ENCODE data around the gene CHMP3. TPM values are rescaled to one million over a fixed set of nuclear protein-coding genes. Genes with fewer than 3 reads are reported as not detected.
"Not testable (repeated sequence)": the region's sequence is repeated elsewhere in the genome, so short reads cannot be mapped to it uniquely, and the experiment has no call there.

CHMP3 gene
- total and polyA plus RNA-seq, 12 donors = 26.1 to 203 (median 96.3) TPM

DNA sequence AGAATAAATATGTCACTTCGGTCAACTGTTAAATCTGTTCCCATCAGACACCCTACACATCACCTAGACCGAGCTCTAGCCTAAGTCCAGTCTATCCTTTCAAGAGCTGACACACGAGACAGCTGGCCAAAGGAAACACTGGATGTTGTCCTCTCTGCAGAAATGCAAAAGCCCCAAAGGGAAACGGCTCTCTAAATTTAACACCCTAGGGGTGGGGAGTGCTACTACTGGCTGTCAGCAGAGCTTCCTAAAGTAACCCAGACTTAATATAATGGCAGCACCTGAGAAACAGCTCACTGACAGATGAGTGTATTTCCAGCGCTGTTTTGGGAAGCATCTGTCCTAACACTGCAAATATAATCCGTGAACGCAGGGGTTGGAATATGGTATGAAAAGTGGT is 55.6 kb downstream of the CHMP3 start:
- 95 to 97% (median 95%) methylated on average over 7 of the region's 7 CpGs for WGBS, 4 donors
- no peak overlapping the region for H3K4me3 ChIP-seq
- intact Hi-C loops (cut with DNase I) = no loop called here

DNA sequence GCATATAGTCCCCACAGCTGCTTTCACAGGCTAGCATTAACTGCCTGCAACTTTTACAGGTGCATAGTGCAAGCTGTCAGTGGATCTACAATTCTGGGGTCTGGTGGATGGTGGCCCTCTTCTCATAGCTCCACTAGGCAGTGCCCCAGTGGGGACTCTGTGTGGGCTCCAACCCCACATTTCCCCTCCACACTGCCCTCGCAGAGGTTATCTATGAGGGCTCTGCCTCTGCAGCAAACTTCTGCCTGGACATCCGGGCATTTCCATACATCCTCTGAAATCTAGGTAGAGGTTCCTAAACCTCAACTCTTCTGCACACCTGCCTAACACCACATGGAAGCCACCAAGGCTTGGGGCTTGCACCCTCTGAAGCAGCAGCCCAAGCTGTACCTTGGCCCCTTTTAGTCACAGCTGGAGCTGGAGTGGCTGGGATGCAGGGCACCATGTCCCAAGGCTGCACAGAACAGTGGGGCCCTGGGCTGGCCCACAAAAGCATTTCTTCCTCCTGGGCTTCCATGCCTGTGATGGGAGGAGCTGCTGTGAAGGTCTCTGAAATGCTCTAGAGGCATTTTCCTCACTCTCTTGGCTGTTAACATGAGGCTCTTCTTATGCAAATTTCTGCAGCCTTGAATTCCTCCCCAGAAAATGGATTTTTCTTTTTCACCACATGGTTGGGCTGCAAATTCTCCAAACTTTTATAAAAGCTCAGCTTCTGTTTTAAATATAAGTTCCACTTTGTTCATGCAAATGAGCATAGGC is 62.7 kb downstream of the CHMP3 start:
- DNase-seq = no peak
- H3K4me1 ChIP-seq (replicated peaks in 1 of 2) = no peaks in the 10 kb centered on the region
- no peaks in the 10 kb centered on the region for H3K9me3 ChIP-seq (replicated peaks in 1 of 3)
- H3K36me3 ChIP-seq (replicated peaks in 1 of 2) = peaks cover 0 to 29% of the 10 kb centered on the region in 2 donors
- H3K27ac ChIP-seq = no peak overlapping the region
- intact Hi-C loops (cut with DNase I) = no loop called here
- TF ChIP-seq, protein P1, sequence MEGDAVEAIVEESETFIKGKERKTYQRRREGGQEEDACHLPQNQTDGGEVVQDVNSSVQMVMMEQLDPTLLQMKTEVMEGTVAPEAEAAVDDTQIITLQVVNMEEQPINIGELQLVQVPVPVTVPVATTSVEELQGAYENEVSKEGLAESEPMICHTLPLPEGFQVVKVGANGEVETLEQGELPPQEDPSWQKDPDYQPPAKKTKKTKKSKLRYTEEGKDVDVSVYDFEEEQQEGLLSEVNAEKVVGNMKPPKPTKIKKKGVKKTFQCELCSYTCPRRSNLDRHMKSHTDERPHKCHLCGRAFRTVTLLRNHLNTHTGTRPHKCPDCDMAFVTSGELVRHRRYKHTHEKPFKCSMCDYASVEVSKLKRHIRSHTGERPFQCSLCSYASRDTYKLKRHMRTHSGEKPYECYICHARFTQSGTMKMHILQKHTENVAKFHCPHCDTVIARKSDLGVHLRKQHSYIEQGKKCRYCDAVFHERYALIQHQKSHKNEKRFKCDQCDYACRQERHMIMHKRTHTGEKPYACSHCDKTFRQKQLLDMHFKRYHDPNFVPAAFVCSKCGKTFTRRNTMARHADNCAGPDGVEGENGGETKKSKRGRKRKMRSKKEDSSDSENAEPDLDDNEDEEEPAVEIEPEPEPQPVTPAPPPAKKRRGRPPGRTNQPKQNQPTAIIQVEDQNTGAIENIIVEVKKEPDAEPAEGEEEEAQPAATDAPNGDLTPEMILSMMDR (IDR thresholded peaks at IDR 0.05) = no peak
- WGBS, 4 donors = 97 to 100% (median 100%) methylated on average over 2 of the region's 2 CpGs; no CpG with 5 or more reads in 1 of the 4 donors
- no peaks in the 10 kb centered on the region for H3K27me3 ChIP-seq
- H3K4me3 ChIP-seq = no peak overlapping the region

More for the DNA sequence above, 55.6 kb downstream of the CHMP3 start:
- no peak for TF ChIP-seq POLR2A (IDR thresholded peaks at IDR 0.05)
- TF ChIP-seq, protein P1 (IDR thresholded peaks at IDR 0.05) = no peak
- no peak for DNase-seq
- Histone ChIP-seq H3K4me1 (replicated peaks in 1 of 2) (no peaks in the 10 kb centered on the region), H3K27me3 (no peaks in the 10 kb centered on the region), H3K36me3 (replicated peaks in 1 of 2) (peaks cover 0 to 46% of the 10 kb centered on the region in 2 donors), H3K9me3 (replicated peaks in 1 of 3) (no peaks in the 10 kb centered on the region), H3K27ac (no peak overlapping the region)

DNA sequence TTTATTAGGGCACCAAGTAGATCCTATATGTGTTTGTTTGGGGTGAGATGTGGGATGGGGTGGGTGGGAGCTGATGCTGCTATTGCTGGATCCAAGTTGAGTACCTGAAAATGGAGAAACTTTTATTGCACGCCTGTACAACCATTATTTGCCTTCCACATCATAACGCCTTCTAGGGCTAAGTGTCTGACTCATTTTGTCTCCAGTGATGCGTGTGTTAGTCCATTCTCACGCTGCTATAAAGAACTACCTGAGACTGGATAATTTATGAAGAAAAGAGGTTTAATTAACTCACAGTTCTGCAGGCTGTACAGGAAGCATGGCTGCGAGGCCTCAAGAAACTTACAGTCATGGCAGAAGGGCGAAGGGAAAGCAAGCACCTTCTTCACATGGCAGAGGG is 63.9 kb downstream of the CHMP3 start:
- Histone ChIP-seq H3K36me3 (replicated peaks in 1 of 2) (peaks cover 0 to 18% of the 10 kb centered on the region in 2 donors), H3K27me3 (no peaks in the 10 kb centered on the region), H3K4me3 (no peak overlapping the region), H3K9me3 (replicated peaks in 1 of 3) (no peaks in the 10 kb centered on the region), H3K4me1 (replicated peaks in 1 of 2) (no peaks in the 10 kb centered on the region), H3K27ac (no peak overlapping the region)
- WGBS, 4 donors = 88 to 100% (median 95%) methylated on average over 6 of the region's 6 CpGs
- TF ChIP-seq, protein P1 (IDR thresholded peaks at IDR 0.05) = no peak
- TF ChIP-seq POLR2A (IDR thresholded peaks at IDR 0.05) = no peak
- no peak for DNase-seq
- intact Hi-C loops (cut with DNase I) = no loop called here

DNA sequence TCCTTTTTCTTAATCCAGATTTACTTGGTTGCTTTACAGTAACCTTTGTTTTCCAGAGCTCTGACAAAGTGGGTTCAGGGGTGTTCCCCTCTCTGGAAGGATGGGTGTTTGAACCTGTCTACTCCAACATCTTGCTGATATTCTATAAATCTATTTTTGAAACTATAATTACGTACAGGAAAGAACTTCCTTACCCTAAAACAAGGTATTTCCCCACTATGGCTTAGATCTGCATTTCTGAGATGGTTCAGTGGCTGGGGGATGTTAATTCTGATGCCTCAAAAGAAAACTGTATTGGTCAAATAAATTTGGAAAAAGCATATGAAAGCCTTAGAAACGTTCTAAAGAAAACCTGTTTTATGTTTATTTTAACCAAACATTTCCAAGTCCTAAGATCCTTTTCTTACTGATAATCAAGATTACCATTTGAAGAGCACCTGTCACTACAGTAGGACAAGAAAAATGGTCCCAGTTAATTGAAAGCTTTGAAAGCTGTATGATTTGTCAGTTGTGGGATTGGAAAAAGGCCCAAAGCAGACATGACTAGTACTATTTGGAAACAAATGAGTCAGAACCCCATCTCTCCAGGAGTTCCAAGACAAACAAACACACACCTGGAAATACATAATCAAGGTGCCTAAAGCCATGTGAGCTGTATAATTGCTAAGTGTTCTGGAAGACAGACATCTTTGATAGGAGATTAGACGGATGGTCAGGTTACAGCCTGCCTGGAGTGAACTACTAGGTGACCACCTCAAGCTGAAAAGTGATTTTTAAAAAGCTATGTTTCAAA is 64.6 kb downstream of the CHMP3 start:
- intact Hi-C loops (cut with DNase I) = no loop called here
- peaks cover 0 to 18% of the 10 kb centered on the region in 2 donors for H3K36me3 ChIP-seq (replicated peaks in 1 of 2)
- TF ChIP-seq POLR2A (IDR thresholded peaks at IDR 0.05) = no peak
- H3K27ac ChIP-seq = no peak overlapping the region
- no peak overlapping the region for H3K4me3 ChIP-seq
- H3K9me3 ChIP-seq (replicated peaks in 1 of 3) = no peaks in the 10 kb centered on the region
- H3K27me3 ChIP-seq = no peaks in the 10 kb centered on the region
- DNase-seq = no peak
- WGBS, 4 donors = 87 to 94% (median 92%) methylated on average over 3 of the region's 3 CpGs
- H3K4me1 ChIP-seq (replicated peaks in 1 of 2) = no peaks in the 10 kb centered on the region

DNA sequence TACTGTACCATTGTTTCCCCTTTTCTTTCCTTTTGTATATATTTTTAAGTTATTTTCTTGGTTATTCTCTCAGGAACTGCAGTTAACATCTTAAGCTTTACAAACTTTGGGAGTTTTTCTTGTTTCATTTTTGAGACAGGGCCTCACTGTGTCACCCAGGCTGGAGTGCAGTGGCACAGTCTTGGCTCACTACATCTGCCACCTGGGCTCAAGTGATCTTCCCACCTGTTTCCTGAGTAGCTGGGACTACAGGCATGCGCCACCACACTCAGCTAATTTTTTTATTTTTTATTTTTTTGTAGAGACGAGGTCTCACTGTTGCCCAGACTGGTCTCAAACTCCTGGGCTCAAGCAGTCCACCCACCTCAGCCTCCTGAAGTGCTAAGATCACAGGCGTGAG is 66.9 kb downstream of the CHMP3 start:
- H3K9me3 ChIP-seq (replicated peaks in 1 of 3); intact Hi-C loops (cut with DNase I); H3K4me1 ChIP-seq (replicated peaks in 1 of 2); DNase-seq; H3K27me3 ChIP-seq; H3K27ac ChIP-seq; H3K4me3 ChIP-seq: not testable (repeated sequence)
- 90 to 93% (median 91%) methylated on average over 3 of the region's 3 CpGs for WGBS, 4 donors
- H3K36me3 ChIP-seq (replicated peaks in 1 of 2) = peaks cover 0 to 35% of the 10 kb centered on the region in 2 donors

Measured in adrenal gland (tissue), 12 donors.